ENCODE data around the gene TNFAIP3. TPM values are rescaled to one million over a fixed set of nuclear protein-coding genes. Genes with fewer than 3 reads are reported as not detected.

The TNFAIP3 gene
- total and polyA plus RNA-seq, 7 experiments from 2014 or later, result 66.6 to 2,915 (median 140) TPM

GRCh38 chr6:137917551-137918325, 50.7 kb downstream of the TNFAIP3 start:
- no peaks in the 10 kb centered on the region for H3K4me1 ChIP-seq (ENCODE audit: control insufficient read depth in 2 of 2, insufficient read depth in 2 of 2, low read length in 2 of 2)
- H3K36me3 ChIP-seq (ENCODE audit: control insufficient read depth in 2 of 3, insufficient read depth in 3 of 3, low read length in 3 of 3), result no peaks in the 10 kb centered on the region
- Mint-ChIP-seq H3K9me3 (peaks cover 0 to 20% (median 6%) of the 10 kb centered on the region in 11 donors), H3K36me3 (peaks cover 0 to 14% (median 0%) of the 10 kb centered on the region in 5 donors), H3K4me1 (peaks cover 0 to 16% (median 1%) of the 10 kb centered on the region in 7 donors), H3K27ac (no peak overlapping the region), H3K4me3 (no peak overlapping the region), H3K27me3 (no peaks in the 10 kb centered on the region)
- CTCF ChIA-PET, result interaction anchor here (0.8 kb wide), 1 partner anchor 27 kb away, joined by 3 read pairs; no protein-coding TSS in a partner anchor
- H3K27ac ChIP-seq (ENCODE audit: low read depth, low read length), result no peak overlapping the region
- POLR2A ChIA-PET, result interaction anchor here (0.7 to 1.2 kb wide), 3 partner anchors 9 to 209 kb away, joined by 3 to 4 read pairs (median 3); no protein-coding TSS in a partner anchor
- no peaks in the 10 kb centered on the region for H3K27me3 ChIP-seq (ENCODE audit: control insufficient read depth in 2 of 2, insufficient read depth in 2 of 2, low read length in 2 of 2)
- DNase-seq (no peak), ATAC-seq (no peak)
- peaks cover 0 to 4% (median 0%) of the 10 kb centered on the region in 3 experiments for H3K9me3 ChIP-seq (ENCODE audit: control insufficient read depth in 2 of 3, low read length in 3 of 3)
- H3K4me3 ChIP-seq (ENCODE audit: low read length), result no peak overlapping the region
- intact Hi-C loops (cut with micrococcal nuclease), result no loop called here

DNA sequence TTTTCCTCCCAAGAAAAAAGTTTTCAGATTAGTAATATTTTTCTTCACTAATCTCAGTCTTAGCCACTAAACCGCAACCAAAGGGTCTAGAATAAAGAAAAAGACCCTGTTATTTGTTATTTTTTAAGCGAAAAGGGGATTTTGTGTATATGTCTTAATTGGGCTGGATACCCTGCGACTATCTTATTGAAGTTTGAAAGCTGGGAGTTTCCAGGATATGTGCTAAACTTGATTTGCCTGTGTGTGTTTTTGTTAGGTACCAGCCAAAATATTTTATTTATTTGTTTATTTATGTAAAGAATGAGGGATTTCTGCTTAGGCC, 52.4 kb downstream of the TNFAIP3 start:
- Mint-ChIP-seq H3K4me3 (no peak overlapping the region), H3K27ac (peak overlapping the region in 1 of 9 donors; percentile 56), H3K9me3 (peaks cover 0 to 8% (median 0%) of the 10 kb centered on the region in 11 donors), H3K36me3 (peaks cover 0 to 5% (median 0%) of the 10 kb centered on the region in 5 donors), H3K4me1 (peaks cover 0 to 23% (median 1%) of the 10 kb centered on the region in 7 donors), H3K27me3 (no peaks in the 10 kb centered on the region)
- no peak overlapping the region for H3K27ac ChIP-seq (ENCODE audit: low read depth, low read length)
- H3K9me3 ChIP-seq (ENCODE audit: control insufficient read depth in 2 of 3, low read length in 3 of 3), result no peaks in the 10 kb centered on the region
- ChIA-PET CTCF (no interaction called here), POLR2A (interaction anchor here (0.8 kb wide), 1 partner anchor 52 kb away, joined by 3 read pairs; no protein-coding TSS in a partner anchor)
- no peaks in the 10 kb centered on the region for H3K4me1 ChIP-seq (ENCODE audit: control insufficient read depth in 2 of 2, insufficient read depth in 2 of 2, low read length in 2 of 2)
- no peaks in the 10 kb centered on the region for H3K36me3 ChIP-seq (ENCODE audit: control insufficient read depth in 2 of 3, insufficient read depth in 3 of 3, low read length in 3 of 3)
- no peak for DNase-seq
- intact Hi-C loops (cut with micrococcal nuclease), result no loop called here
- H3K27me3 ChIP-seq (ENCODE audit: control insufficient read depth in 2 of 2, insufficient read depth in 2 of 2, low read length in 2 of 2), result no peaks in the 10 kb centered on the region
- H3K4me3 ChIP-seq (ENCODE audit: low read length), result no peak overlapping the region
- no peak for ATAC-seq

DNA sequence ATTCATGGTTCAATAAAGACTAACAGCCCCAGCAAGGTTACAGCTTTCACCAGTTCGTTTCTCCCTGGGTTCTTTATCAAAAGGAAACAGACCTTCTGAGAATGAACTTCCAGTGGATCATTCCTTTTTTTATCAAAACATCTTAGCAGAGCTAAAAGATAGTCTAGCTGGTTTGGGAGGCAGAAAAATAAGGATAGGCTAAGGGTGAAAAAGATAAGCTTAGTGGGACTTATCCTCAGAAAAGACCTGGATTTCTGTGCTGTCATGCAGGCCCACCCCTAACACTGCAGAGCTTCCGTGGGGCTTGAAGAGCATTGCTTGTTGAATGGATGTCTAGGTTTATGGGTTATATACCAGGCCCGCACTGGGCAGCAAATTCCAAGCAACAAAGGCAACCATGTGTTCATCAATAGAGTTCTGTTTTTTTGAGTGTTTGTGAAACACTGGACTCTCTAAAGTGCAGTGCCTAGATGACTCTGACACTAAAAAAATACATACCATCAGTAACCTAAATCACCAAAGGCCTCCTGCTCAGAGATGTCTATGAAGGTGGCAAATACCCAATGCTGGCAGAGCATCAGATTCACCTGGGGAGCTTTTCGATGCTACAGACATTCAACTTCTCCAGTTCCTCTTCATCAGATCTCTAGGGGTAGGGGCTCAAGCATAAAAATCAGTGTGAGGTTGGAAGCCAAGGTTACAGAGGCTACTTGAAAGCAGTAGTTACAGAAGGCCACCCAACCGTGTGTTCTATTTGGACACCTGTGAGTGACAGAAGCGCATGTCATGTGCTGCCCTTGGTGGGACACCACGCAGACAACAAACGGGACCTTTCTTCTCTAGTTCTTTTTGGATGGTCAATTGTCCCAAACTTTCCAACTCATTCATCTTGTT, 53.0 kb downstream of the TNFAIP3 start:
- Mint-ChIP-seq H3K4me1 (peaks cover 0 to 25% (median 1%) of the 10 kb centered on the region in 7 donors), H3K36me3 (peaks cover 0 to 4% (median 0%) of the 10 kb centered on the region in 5 donors), H3K9me3 (peaks cover 0 to 6% (median 0%) of the 10 kb centered on the region in 11 donors), H3K27ac (no peak overlapping the region), H3K27me3 (no peaks in the 10 kb centered on the region), H3K4me3 (no peak overlapping the region)
- Histone ChIP-seq H3K36me3 (ENCODE audit: control insufficient read depth in 2 of 3, insufficient read depth in 3 of 3, low read length in 3 of 3) (no peaks in the 10 kb centered on the region), H3K27me3 (ENCODE audit: control insufficient read depth in 2 of 2, insufficient read depth in 2 of 2, low read length in 2 of 2) (no peaks in the 10 kb centered on the region), H3K27ac (ENCODE audit: low read depth, low read length) (no peak overlapping the region), H3K4me3 (ENCODE audit: low read length) (no peak overlapping the region), H3K4me1 (ENCODE audit: control insufficient read depth in 2 of 2, insufficient read depth in 2 of 2, low read length in 2 of 2) (no peaks in the 10 kb centered on the region), H3K9me3 (ENCODE audit: control insufficient read depth in 2 of 3, low read length in 3 of 3) (no peaks in the 10 kb centered on the region)
- intact Hi-C loops (cut with micrococcal nuclease), result no loop called here
- DNase-seq (no peak), ATAC-seq (no peak)
- CTCF ChIA-PET, result no interaction called here
- POLR2A ChIA-PET, result interaction anchor here (0.8 kb wide), 1 partner anchor 52 kb away, joined by 3 read pairs; no protein-coding TSS in a partner anchor

- Mint-ChIP-seq H3K9me3 (peaks cover 0 to 2% (median 0%) of the 10 kb centered on the region in 11 donors), H3K4me3 (no peak overlapping the region), H3K27ac (no peak overlapping the region), H3K36me3 (no peaks in the 10 kb centered on the region), H3K4me1 (peaks cover 7 to 42% (median 18%) of the 10 kb centered on the region in 7 donors), H3K27me3 (no peaks in the 10 kb centered on the region)
- no peak for DNase-seq
- no peaks in the 10 kb centered on the region for H3K36me3 ChIP-seq (ENCODE audit: control insufficient read depth in 2 of 3, insufficient read depth in 3 of 3, low read length in 3 of 3)
- no peak overlapping the region for H3K27ac ChIP-seq (ENCODE audit: low read depth, low read length)
- no peak overlapping the region for H3K4me3 ChIP-seq (ENCODE audit: low read length)
- ChIA-PET CTCF (no interaction called here), POLR2A (no interaction called here)
- H3K9me3 ChIP-seq (ENCODE audit: control insufficient read depth in 2 of 3, low read length in 3 of 3), result no peaks in the 10 kb centered on the region
- peaks cover 3 to 6% of the 10 kb centered on the region in 2 donors for H3K4me1 ChIP-seq (ENCODE audit: control insufficient read depth in 2 of 2, insufficient read depth in 2 of 2, low read length in 2 of 2)
- no peaks in the 10 kb centered on the region for H3K27me3 ChIP-seq (ENCODE audit: control insufficient read depth in 2 of 2, insufficient read depth in 2 of 2, low read length in 2 of 2)
- ATAC-seq, result peak; percentile 29
- intact Hi-C loops (cut with micrococcal nuclease), result no loop called here
Measured at GRCh38 chr6:137921823-137922222, 54.8 kb downstream of the TNFAIP3 start.

DNA sequence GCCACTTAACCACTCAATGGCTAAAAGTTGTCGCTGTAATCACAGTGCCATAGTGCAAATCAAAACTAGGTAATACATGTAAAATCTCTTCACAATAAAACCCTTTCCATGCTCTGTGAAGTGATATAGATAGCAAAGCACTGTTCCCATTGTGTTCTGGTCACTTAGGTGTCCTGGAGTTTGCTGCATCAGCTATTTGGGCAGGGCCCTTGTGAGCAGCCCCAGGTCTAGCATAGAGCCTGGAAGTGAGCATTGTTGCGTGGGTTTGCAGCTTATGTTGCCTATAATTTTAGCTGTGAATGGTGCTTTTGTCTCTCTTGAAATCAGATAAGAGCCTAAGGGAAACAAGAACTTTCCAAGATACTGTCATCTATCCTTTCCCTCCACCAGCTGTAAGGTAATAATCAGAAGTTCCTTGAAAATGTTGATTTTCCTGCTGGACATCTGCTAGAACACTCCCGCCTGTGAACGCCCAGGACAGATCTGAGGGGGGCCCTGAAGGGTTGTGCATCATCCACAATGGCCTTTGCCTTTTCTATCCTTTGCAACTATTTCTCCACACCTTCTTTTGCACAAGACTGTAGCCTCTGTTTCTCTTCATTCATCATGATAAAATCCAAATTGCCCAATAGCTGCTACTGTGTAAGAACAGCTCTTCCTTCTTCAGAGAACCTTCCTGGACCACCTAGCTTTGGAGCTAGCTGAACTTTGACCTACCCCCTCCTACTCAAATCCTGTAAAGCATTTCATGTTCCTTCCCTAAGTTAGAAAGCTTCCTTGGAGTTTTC, 57.0 kb downstream of the TNFAIP3 start:
- Mint-ChIP-seq H3K27ac (no peak overlapping the region), H3K9me3 (peaks cover 0 to 2% (median 0%) of the 10 kb centered on the region in 11 donors), H3K4me3 (no peak overlapping the region), H3K27me3 (no peaks in the 10 kb centered on the region), H3K4me1 (peaks cover 25 to 62% (median 40%) of the 10 kb centered on the region in 7 donors), H3K36me3 (no peaks in the 10 kb centered on the region)
- no peaks in the 10 kb centered on the region for H3K9me3 ChIP-seq (ENCODE audit: control insufficient read depth in 2 of 3, low read length in 3 of 3)
- H3K27ac ChIP-seq (ENCODE audit: low read depth, low read length), result no peak overlapping the region
- ATAC-seq, result no peak
- H3K27me3 ChIP-seq (ENCODE audit: control insufficient read depth in 2 of 2, insufficient read depth in 2 of 2, low read length in 2 of 2), result no peaks in the 10 kb centered on the region
- H3K36me3 ChIP-seq (ENCODE audit: control insufficient read depth in 2 of 3, insufficient read depth in 3 of 3, low read length in 3 of 3), result no peaks in the 10 kb centered on the region
- H3K4me3 ChIP-seq (ENCODE audit: low read length), result no peak overlapping the region
- CTCF ChIA-PET, result no interaction called here
- peaks cover 19 to 25% of the 10 kb centered on the region in 2 donors for H3K4me1 ChIP-seq (ENCODE audit: control insufficient read depth in 2 of 2, insufficient read depth in 2 of 2, low read length in 2 of 2)
- no peak for DNase-seq
- intact Hi-C loops (cut with micrococcal nuclease), result no loop called here
- POLR2A ChIA-PET, result no interaction called here

- Mint-ChIP-seq H3K27me3 (no peaks in the 10 kb centered on the region), H3K4me1 (peaks cover 24 to 58% (median 42%) of the 10 kb centered on the region in 7 donors), H3K9me3 (peaks cover 0 to 2% (median 0%) of the 10 kb centered on the region in 11 donors), H3K4me3 (no peak overlapping the region), H3K36me3 (peaks cover 0 to 5% (median 0%) of the 10 kb centered on the region in 5 donors), H3K27ac (peak overlapping the region in 4 of 9 donors; percentile 37 to 54 (median 46))
- CTCF ChIA-PET, result no interaction called here
- H3K4me3 ChIP-seq (ENCODE audit: low read length), result no peak overlapping the region
- intact Hi-C loops (cut with micrococcal nuclease), result loop anchor here in 1 of 2 donors (5.0 kb wide), 2 partner anchors 133 to 218 kb away; no protein-coding TSS in a partner anchor
- H3K9me3 ChIP-seq (ENCODE audit: control insufficient read depth in 2 of 3, low read length in 3 of 3), result no peaks in the 10 kb centered on the region
- peaks cover 19 to 25% of the 10 kb centered on the region in 2 donors for H3K4me1 ChIP-seq (ENCODE audit: control insufficient read depth in 2 of 2, insufficient read depth in 2 of 2, low read length in 2 of 2)
- POLR2A ChIA-PET, result interaction anchor here (1.7 kb wide), 1 partner anchor 7 kb away, joined by 4 read pairs; no protein-coding TSS in a partner anchor
- no peak for ATAC-seq
- H3K36me3 ChIP-seq (ENCODE audit: control insufficient read depth in 2 of 3, insufficient read depth in 3 of 3, low read length in 3 of 3), result no peaks in the 10 kb centered on the region
- no peak overlapping the region for H3K27ac ChIP-seq (ENCODE audit: low read depth, low read length)
- H3K27me3 ChIP-seq (ENCODE audit: control insufficient read depth in 2 of 2, insufficient read depth in 2 of 2, low read length in 2 of 2), result no peaks in the 10 kb centered on the region
- no peak for DNase-seq
Measured at GRCh38 chr6:137925141-137925698, 58.2 kb downstream of the TNFAIP3 start.

Measured in naive thymus-derived CD4-positive, alpha-beta T cell (primary cell).